Measurements from ENCODE around the gene SLC22A3. TPM values are rescaled to one million over a fixed set of nuclear protein-coding genes. Genes with fewer than 3 reads are reported as not detected.

Gene SLC22A3
- total and polyA plus RNA-seq, 2 of the 13 experiments (the other 11 are each of a cell fraction or from before 2014, with no cell fraction given), result 12.0 to 31.5 TPM

GRCh38 chr6:160426136-160426535 lies 78.0 kb downstream of the SLC22A3 start (continued):
- TF ChIP-seq ZSCAN21 (CRISPR knock-in tag; IDR thresholded peaks at IDR 0.05; ENCODE audit: borderline replicate concordance), result no peak
- no peak for TF ChIP-seq ZZZ3 (CRISPR knock-in tag; IDR thresholded peaks at IDR 0.05; ENCODE audit: borderline replicate concordance)
- TF ChIP-seq ATF5 (CRISPR knock-in tag; IDR thresholded peaks at IDR 0.05; ENCODE audit: low read depth), result no peak
- TF ChIP-seq, protein P1, sequence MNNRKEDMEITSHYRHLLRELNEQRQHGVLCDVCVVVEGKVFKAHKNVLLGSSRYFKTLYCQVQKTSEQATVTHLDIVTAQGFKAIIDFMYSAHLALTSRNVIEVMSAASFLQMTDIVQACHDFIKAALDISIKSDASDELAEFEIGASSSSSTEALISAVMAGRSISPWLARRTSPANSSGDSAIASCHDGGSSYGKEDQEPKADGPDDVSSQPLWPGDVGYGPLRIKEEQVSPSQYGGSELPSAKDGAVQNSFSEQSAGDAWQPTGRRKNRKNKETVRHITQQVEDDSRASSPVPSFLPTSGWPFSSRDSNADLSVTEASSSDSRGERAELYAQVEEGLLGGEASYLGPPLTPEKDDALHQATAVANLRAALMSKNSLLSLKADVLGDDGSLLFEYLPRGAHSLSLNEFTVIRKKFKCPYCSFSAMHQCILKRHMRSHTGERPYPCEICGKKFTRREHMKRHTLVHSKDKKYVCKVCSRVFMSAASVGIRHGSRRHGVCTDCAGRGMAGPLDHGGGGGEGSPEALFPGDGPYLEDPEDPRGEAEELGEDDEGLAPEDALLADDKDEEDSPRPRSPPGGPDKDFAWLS (CRISPR knock-in tag; IDR thresholded peaks at IDR 0.05; ENCODE audit: borderline replicate concordance), result no peak
- TF ChIP-seq HDAC2 (CRISPR knock-in tag; IDR thresholded peaks at IDR 0.05), result no peak
- TF ChIP-seq KDM1A (CRISPR knock-in tag; IDR thresholded peaks at IDR 0.05), result no peak
- TF ChIP-seq RFXANK (CRISPR knock-in tag; IDR thresholded peaks at IDR 0.05), result no peak

- H2AFZ ChIP-seq (ENCODE audit: low read length), result no peak overlapping the region
- H3K9ac ChIP-seq (ENCODE audit: insufficient read depth, low read depth, low read length), result no peak overlapping the region
- no peak overlapping the region for H3K27ac ChIP-seq (ENCODE audit: extremely low read length, insufficient read depth, low read length)
- peaks cover 0 to 5% of the 10 kb centered on the region in 2 experiments; a peak in 2 of 5 replicates for H3K36me3 ChIP-seq (replicated peaks in 1 of 2; ENCODE audit: control insufficient read depth in 1 of 2, insufficient read depth in 2 of 2, low read length in 2 of 2)
- no peaks in the 10 kb centered on the region for H3K4me1 ChIP-seq (ENCODE audit: insufficient read depth, low read length)
- DNase-seq (ENCODE audit: low spot score) (no peak), ATAC-seq (no peak; the same call in 2 of the 3 replicates), FAIRE-seq (no peak)
- ChIA-PET CTCF (ENCODE audit: low intra/inter-chr PET ratio, low total read pairs) (no interaction called here), POLR2A (no interaction called here)
- no peaks in the 10 kb centered on the region for H3K79me2 ChIP-seq (ENCODE audit: insufficient read depth, low read length)
- intact Hi-C loops (cut with micrococcal nuclease; ENCODE audit: unreplicated experiment) (no loop called here), in situ Hi-C loops (cut with HindIII; ENCODE audit: extremely low pct_ligation_motif_present, low pct_unique_long_range_greater_than_20kb) (no loop called here)
- no peaks in the 10 kb centered on the region for H3K9me3 ChIP-seq (ENCODE audit: low read length)
- no TSS peak for BruUV-seq (replicated peaks)
- no peak overlapping the region for H3K4me2 ChIP-seq (ENCODE audit: low read depth, low read length)
- H3K27me3 ChIP-seq (ENCODE audit: control insufficient read depth in 1 of 2, insufficient read depth in 2 of 2, low read length in 2 of 2), result no peaks in the 10 kb centered on the region
- H3K4me3 ChIP-seq (replicated peaks in 1 of 3; ENCODE audit: insufficient read depth in 1 of 3, low read depth in 2 of 3, low read length in 3 of 3), result no peak overlapping the region
- no peaks in the 10 kb centered on the region for H4K20me1 ChIP-seq (ENCODE audit: insufficient read depth, low read length)
- 86% methylated on average over 5 of the region's 5 CpGs for WGBS (ENCODE audit: low lambda C conversion rate)
- TF ChIP-seq SRF (IDR thresholded peaks at IDR 0.05; ENCODE audit: low read depth, low read length), result no peak
- TF ChIP-seq IKZF4 (CRISPR knock-in tag; IDR thresholded peaks at IDR 0.05; ENCODE audit: borderline replicate concordance, low read depth, not compliant biosample characterization), result no peak
- no peak for TF ChIP-seq SRSF1 (optimal IDR thresholded peaks at IDR 0.05; ENCODE audit: low read depth, low read length)
- no peak for TF ChIP-seq ATRX (CRISPR knock-in tag; IDR thresholded peaks at IDR 0.05; ENCODE audit: borderline replicate concordance)
- TF ChIP-seq THYN1 (CRISPR knock-in tag; IDR thresholded peaks at IDR 0.05; ENCODE audit: borderline replicate concordance, low read depth), result no peak
- TF ChIP-seq ZNF644 (CRISPR knock-in tag; IDR thresholded peaks at IDR 0.05; ENCODE audit: low read depth), result no peak
- no peak for TF ChIP-seq MED13 (CRISPR knock-in tag; IDR thresholded peaks at IDR 0.05)
- no peak for TF ChIP-seq AKAP8 (CRISPR knock-in tag; IDR thresholded peaks at IDR 0.05)
- no peak for TF ChIP-seq ZNF225 (CRISPR knock-in tag; IDR thresholded peaks at IDR 0.05)
- no peak for TF ChIP-seq ARNT (IDR thresholded peaks at IDR 0.05)
- TF ChIP-seq ZNF234 (CRISPR knock-in tag; conservative IDR thresholded peaks at IDR 0.05), result no peak
- no peak for TF ChIP-seq HOXA9 (CRISPR knock-in tag; IDR thresholded peaks at IDR 0.05; ENCODE audit: borderline replicate concordance)
- TF ChIP-seq ZGPAT (CRISPR knock-in tag; IDR thresholded peaks at IDR 0.05), result no peak
- no peak for TF ChIP-seq SPEN (CRISPR knock-in tag; IDR thresholded peaks at IDR 0.05; ENCODE audit: low read depth)
Measured at GRCh38 chr6:160427312-160428068, 79.3 kb downstream of the SLC22A3 start.

Measured in HepG2 (cell line).